Ishikawa (cell line): ENCODE data around the gene CAPN11.

Source experiments
- CEBPB ChIP-seq: IDR thresholded peaks from 2 replicates; pipeline ENCODE4 v1.6.1; 2012
- CREB1 ChIP-seq: IDR thresholded peaks from 2 replicates; pipeline ENCODE4 v1.6.1; 2012; ENCODE audit warnings: low read depth
- EGR1 ChIP-seq: IDR thresholded peaks from 2 replicates; pipeline ENCODE4 v1.6.1; 2012
- EP300 ChIP-seq: IDR thresholded peaks from 2 replicates; pipeline ENCODE4 v1.6.1; 2012; ENCODE audit warnings: borderline replicate concordance
- FOXM1 ChIP-seq: IDR thresholded peaks from 2 replicates; pipeline ENCODE4 v1.6.1; 2012; ENCODE audit warnings: low read depth, borderline replicate concordance
- NFIC ChIP-seq: IDR thresholded peaks from 2 replicates; pipeline ENCODE4 v1.6.1; 2012
- RAD21 ChIP-seq: IDR thresholded peaks from 2 replicates; pipeline ENCODE4 v1.6.1; 2012; ENCODE audit warnings: low read depth
- TAF1 ChIP-seq: IDR thresholded peaks from 2 replicates; pipeline ENCODE4 v1.6.1; 2012; ENCODE audit warnings: low read depth, mild to moderate bottlenecking
- TCF12 ChIP-seq: IDR thresholded peaks from 2 replicates; pipeline ENCODE4 v1.6.1; 2012; ENCODE audit warnings: low read depth
- TEAD4 ChIP-seq: IDR thresholded peaks from 2 replicates; pipeline ENCODE4 v1.6.1; 2012
- YY1 ChIP-seq: IDR thresholded peaks from 2 replicates; pipeline ENCODE4 v1.6.1; 2012; ENCODE audit warnings: low read depth
- ZBTB7A ChIP-seq: IDR thresholded peaks from 2 replicates; pipeline ENCODE4 v1.6.1; 2012; ENCODE audit warnings: low read depth
- TF ChIP-seq, protein P1 (sequence below): IDR thresholded peaks from 2 replicates; pipeline ENCODE4 v1.6.1; 2012
- TF ChIP-seq, protein P2 (sequence below): IDR thresholded peaks from 2 replicates; pipeline ENCODE4 v1.6.1; 2012
- TF ChIP-seq, protein P3 (sequence below): IDR thresholded peaks from 2 replicates; pipeline ENCODE4 v1.6.1; 2012; ENCODE audit warnings: low read depth, mild to moderate bottlenecking

Gene CAPN11

GRCh38 chr6:44133981-44134711, 24.5 kb upstream of the CAPN11 start:
- TF ChIP-seq EP300 (no peak), TAF1 (no peak), TEAD4 (no peak), CEBPB (no peak), YY1 (no peak), CREB1 (no peak), ZBTB7A (no peak), NFIC (no peak), TCF12 (no peak), EGR1 (no peak), FOXM1 (no peak), RAD21 (no peak)
- TF ChIP-seq, protein P1, sequence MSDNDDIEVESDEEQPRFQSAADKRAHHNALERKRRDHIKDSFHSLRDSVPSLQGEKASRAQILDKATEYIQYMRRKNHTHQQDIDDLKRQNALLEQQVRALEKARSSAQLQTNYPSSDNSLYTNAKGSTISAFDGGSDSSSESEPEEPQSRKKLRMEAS: no peak
- TF ChIP-seq, protein P2, sequence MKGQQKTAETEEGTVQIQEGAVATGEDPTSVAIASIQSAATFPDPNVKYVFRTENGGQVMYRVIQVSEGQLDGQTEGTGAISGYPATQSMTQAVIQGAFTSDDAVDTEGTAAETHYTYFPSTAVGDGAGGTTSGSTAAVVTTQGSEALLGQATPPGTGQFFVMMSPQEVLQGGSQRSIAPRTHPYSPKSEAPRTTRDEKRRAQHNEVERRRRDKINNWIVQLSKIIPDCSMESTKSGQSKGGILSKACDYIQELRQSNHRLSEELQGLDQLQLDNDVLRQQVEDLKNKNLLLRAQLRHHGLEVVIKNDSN: no peak
- TF ChIP-seq, protein P3, sequence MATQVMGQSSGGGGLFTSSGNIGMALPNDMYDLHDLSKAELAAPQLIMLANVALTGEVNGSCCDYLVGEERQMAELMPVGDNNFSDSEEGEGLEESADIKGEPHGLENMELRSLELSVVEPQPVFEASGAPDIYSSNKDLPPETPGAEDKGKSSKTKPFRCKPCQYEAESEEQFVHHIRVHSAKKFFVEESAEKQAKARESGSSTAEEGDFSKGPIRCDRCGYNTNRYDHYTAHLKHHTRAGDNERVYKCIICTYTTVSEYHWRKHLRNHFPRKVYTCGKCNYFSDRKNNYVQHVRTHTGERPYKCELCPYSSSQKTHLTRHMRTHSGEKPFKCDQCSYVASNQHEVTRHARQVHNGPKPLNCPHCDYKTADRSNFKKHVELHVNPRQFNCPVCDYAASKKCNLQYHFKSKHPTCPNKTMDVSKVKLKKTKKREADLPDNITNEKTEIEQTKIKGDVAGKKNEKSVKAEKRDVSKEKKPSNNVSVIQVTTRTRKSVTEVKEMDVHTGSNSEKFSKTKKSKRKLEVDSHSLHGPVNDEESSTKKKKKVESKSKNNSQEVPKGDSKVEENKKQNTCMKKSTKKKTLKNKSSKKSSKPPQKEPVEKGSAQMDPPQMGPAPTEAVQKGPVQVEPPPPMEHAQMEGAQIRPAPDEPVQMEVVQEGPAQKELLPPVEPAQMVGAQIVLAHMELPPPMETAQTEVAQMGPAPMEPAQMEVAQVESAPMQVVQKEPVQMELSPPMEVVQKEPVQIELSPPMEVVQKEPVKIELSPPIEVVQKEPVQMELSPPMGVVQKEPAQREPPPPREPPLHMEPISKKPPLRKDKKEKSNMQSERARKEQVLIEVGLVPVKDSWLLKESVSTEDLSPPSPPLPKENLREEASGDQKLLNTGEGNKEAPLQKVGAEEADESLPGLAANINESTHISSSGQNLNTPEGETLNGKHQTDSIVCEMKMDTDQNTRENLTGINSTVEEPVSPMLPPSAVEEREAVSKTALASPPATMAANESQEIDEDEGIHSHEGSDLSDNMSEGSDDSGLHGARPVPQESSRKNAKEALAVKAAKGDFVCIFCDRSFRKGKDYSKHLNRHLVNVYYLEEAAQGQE: no peak

- TF ChIP-seq CEBPB: no peak
- TF ChIP-seq CREB1: no peak
- TF ChIP-seq, protein P1: no peak
- no peak for TF ChIP-seq YY1
- TF ChIP-seq TAF1: no peak
- no peak for TF ChIP-seq TCF12
- no peak for TF ChIP-seq EGR1
- TF ChIP-seq ZBTB7A: no peak
- TF ChIP-seq, protein P2: no peak
- TF ChIP-seq RAD21: no peak
- TF ChIP-seq TEAD4: no peak
- TF ChIP-seq, protein P3: no peak
- TF ChIP-seq EP300: no peak
- TF ChIP-seq FOXM1: no peak
- no peak for TF ChIP-seq NFIC
Measured at GRCh38 chr6:44135173-44135758, 23.4 kb upstream of the CAPN11 start.

- TF ChIP-seq CREB1: no peak
- no peak for TF ChIP-seq TCF12
Measured at GRCh38 chr6:44135875-44136274, 22.7 kb upstream of the CAPN11 start.

DNA sequence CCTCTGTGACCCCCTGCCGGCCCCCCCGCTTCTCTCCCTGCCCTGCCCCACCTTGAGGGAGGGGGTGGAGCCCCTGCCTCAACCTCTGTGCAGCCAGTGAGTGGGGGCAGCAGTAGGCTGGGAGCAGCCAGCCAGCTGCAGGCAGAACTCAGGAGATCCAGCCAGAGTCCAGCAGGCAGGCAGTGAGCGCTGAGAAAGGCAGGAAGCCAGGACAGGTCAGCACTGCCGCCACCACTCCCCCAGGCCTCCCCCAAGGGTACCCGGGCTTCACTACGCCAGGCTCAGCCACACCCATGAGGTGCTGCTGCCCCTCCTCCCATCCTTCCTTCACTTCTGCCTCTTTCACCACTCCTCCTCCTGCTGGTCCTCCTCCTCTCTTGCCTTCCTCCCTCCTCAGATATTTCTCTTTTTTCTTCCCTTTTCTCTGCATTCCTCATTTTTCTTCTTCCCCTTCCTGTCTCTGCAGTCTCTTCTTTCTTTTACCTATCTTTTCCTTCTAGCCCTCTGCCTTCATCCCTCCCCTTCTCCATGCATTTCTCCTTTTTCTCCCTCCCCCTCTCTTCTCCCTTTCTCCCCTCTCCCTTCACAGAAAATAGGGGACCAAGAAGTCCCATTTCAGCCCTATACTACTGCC, 19.8 kb upstream of the CAPN11 start:
- TF ChIP-seq FOXM1 (no peak), EP300 (no peak), NFIC (no peak), YY1 (no peak), TEAD4 (no peak), TAF1 (no peak), EGR1 (no peak), CREB1 (no peak), ZBTB7A (no peak), TCF12 (no peak)
- TF ChIP-seq, protein P2: no peak
- TF ChIP-seq, protein P3: no peak
- TF ChIP-seq, protein P1: no peak
